A375 (cell line): ENCODE data around the gene SMARCD2. TPM values are rescaled to one million over a fixed set of nuclear protein-coding genes. Genes with fewer than 3 reads are reported as not detected.

Experiments used
- small RNA-seq: library from RNA; depleted of rRNA; stranded (forward); fragments of <200 nt; gene quantifications from one replicate; pipeline ENCODE3, GENCODE V24; 2014
- total RNA-seq: library from RNA; depleted of rRNA; stranded (reverse); fragments of >200 nt; shearing (Covaris generic); gene quantifications from 2 replicates; pipeline ENCODE4 v1.2.3, GENCODE V29; 2014; rRNA removed

The SMARCD2 gene
- 109 and 111 TPM in 2 replicates for total RNA-seq

GRCh38 chr17:63842540-63843386 is at the start of gene SMARCD2:
Gene SMARCD2 (minus strand): TSS chr17:63842685. CDS start chr17:63842674, 11 bp downstream.

GRCh38 chr17:63881935-63882601 is 39.6 kb upstream of the SMARCD2 start, which contains the start of gene GH2:
Gene GH2 (minus strand): TSS chr17:63881944. CDS start chr17:63881801, 143 bp downstream.

GRCh38 chr17:63873577-63873976 is 31.1 kb upstream of the SMARCD2 start, which contains the start of gene CSH2:
Gene CSH2 (minus strand): TSS chr17:63873677. CDS start chr17:63873614, 63 bp downstream.

GRCh38 chr17:63827002-63827800 is 15.3 kb downstream of the SMARCD2 start, which contains the start of the genes FTSJ3 and PSMC5:
Gene FTSJ3 (minus strand): TSS chr17:63827663. CDS start chr17:63826902, 761 bp downstream.
Gene PSMC5 (plus strand): TSS chr17:63827431. CDS start chr17:63827491, 60 bp downstream.

Small RNA genes within 50 kb of the gene (small RNA-seq; reads per million reads assigned to genes)
- not detected for gene AC040958.1

Other genes starting within 250 kb of the SMARCD2 start
- 30.1 and 30.6 TPM in 2 replicates for gene TACO1, start 241.8 kb downstream of the SMARCD2 start, total RNA-seq
- 19.0 and 22.9 TPM in 2 replicates for gene MAP3K3, start 220.3 kb downstream of the SMARCD2 start, total RNA-seq
- gene LIMD2, start 142.6 kb downstream of the SMARCD2 start, total RNA-seq, result 20.9 and 23.7 TPM in 2 replicates
- 18.3 and 22.6 TPM in 2 replicates for gene STRADA, start 100.9 kb downstream of the SMARCD2 start, total RNA-seq
- 73.7 and 79.6 TPM in 2 replicates for gene CCDC47, start 69.1 kb downstream of the SMARCD2 start, total RNA-seq
- gene DDX42, start 68.5 kb downstream of the SMARCD2 start, total RNA-seq, result 61.0 and 70.2 TPM in 2 replicates
- gene PSMC5, start 15.3 kb downstream of the SMARCD2 start, total RNA-seq, result 100 and 120 TPM in 2 replicates
- gene FTSJ3, start 15.0 kb downstream of the SMARCD2 start, total RNA-seq, result 143 and 158 TPM in 2 replicates
- gene CSH2, start 31.0 kb upstream of the SMARCD2 start, total RNA-seq, result not detected in 2 replicates
- gene GH2, start 39.3 kb upstream of the SMARCD2 start, total RNA-seq, result not detected in 2 replicates
- gene CSH1, start 53.9 kb upstream of the SMARCD2 start, total RNA-seq, result not detected in 2 replicates
- not detected in 2 replicates for gene CSHL1, start 68.6 kb upstream of the SMARCD2 start, total RNA-seq
- not detected in 2 replicates for gene GH1, start 76.2 kb upstream of the SMARCD2 start, total RNA-seq
- not detected in 2 replicates for gene CD79B, start 89.6 kb upstream of the SMARCD2 start, total RNA-seq
- gene SCN4A, start 130.2 kb upstream of the SMARCD2 start, total RNA-seq, result not detected in 2 replicates
- 0.03 and 0.08 TPM in 2 replicates for gene PRR29, start 155.7 kb upstream of the SMARCD2 start, total RNA-seq
- not detected in 2 replicates for gene ICAM2, start 177.9 kb upstream of the SMARCD2 start, total RNA-seq